SK-N-DZ (cell line): Measurements from ENCODE around the gene LENEP.

Source experiments
- DNase-seq: peaks from one replicate; pipeline ENCODE4 v3.0.0-alpha.2; 2015; ENCODE audit warnings: low spot score

Gene LENEP

DNA sequence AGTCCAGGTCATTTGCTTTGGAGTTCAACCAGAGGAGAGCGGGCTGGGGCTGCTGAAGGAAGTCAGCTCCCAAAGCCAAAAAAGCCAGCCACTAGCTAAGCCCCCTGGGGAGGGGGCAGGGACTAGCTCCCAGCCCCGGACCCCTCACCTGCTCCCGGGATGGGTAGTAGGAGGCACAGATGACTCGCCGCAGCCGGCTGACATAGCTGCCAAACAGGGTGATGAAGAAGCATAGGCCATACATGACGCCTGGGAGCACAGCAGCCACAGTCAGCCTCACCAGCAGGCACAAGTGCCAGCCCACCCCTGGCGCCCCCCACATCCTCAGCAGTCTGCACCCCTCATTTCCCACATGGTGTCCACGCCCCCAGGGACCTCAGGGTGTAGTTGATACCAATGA is 32.8 kb downstream of the LENEP start:
- DNase-seq = no peak

DNA sequence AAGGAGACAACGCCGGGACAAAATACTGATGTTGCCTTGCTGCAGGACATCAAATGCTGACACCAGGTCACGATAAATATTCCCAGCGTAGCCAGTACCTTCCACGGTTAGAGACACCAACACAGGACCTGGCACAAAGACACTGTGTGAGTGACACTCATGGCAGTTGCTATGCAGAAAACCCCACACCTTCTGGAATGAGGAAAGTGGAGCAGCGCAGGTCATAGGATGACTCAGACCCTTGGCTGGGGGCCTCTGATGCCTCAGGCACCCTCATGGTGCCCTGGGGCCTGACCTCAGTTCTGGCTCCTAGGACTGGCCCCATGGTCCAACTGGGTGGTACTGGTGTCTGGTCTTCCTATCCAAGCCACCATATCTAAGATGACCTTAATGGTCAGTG is 33.2 kb downstream of the LENEP start:
- DNase-seq = no peak

DNA sequence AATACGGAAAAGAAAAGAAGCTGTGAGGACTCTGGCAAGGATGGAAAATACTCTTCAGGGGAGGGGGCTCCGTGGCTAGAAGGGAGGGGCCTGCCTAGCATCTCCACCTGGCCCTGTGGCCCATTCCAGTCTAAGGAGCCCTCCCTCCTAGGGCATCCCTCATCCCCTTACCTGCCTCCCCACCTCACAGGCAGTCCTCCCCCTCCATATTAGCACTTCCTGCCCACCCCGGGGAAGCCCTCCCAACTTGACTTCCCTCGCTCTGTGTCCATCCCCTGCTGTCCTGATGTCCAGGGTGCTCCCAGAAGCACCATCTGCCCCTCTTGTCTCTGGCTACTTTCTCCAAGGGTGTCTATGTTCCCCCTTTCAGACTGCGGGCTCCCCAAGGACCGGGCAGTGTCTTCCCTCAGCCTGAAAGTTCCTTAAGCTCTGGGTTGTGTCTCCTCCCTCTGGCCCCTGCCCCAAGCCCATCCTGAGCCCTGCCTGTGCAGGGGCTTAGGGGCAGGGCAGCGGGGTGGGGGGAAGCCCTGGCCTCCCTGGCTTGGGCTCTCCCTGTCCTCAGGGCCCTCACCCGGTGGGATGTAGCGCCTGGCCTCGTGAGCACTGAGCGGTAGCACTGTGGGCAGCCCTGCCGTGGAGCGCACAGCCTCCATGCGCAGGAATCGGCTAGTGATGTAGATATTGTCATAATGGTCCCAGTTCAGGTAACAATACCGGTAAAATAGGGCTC is 36.3 kb downstream of the LENEP start:
- no peak for DNase-seq

DNA sequence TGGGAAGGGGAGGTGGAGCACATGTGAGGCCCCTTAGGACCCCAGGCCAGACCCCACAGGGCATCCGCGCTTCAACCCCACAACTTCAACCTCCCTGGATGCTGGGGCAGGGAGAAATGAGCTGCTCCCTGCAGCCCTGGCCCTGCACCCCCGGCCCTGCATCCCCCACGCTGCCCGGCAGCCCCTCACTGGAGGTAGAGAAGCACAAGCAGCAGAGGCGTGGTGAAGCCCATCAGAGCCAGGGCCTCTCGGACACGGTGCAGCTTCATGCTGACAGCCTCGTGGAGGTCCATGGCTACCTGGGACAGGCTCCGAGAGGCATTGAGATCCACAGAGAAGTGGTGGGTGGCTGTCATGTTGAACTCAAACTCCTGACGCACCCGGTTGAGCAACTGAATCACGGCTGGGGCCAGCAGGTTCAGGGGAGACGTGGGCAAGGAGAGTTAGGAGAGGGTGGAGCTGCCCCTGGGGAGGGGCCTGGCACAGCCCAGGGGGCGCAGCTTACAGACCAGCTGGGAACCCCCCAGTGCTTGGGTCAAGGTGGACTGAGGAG is 36.9 kb downstream of the LENEP start:
- DNase-seq = no peak

DNA sequence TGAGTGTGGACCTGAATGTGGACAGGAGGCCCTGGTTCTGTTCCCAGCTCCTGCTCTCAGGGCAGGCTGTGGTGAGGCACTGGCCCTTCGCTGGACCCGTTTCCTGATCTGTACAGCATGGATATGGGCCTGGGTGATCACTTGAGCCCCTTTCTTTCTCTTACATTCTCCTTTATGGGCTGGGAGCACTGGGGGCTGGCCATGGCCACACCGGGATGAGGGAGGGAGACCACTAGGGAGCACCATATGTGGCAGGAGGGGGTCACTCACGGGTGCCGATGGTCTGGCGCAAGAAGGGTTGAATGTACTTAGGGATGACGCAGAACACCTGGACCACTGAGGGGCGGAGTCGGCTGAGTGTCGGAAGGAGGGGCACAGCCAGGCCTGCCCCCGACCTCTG is 37.5 kb downstream of the LENEP start:
- no peak for DNase-seq

DNA sequence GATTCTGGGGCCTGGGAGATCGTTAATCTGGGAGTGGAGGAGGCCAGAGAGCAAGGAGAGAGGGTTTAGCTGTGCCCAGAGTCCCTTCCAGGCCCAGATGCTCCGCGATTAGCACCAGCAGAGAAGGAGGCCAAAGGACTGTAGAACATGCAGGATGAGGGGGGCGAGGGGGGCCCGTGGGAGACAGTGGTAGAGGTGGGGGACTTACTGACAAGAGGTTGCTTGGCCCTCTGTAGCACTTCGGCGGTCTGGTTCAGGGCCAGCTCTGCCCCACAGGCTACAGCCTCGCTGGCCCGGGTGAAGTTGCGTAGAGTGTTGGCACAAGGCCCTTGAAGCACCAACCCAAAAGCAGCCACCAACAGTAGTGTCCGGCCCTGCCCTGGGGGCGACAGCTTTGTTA is 39.5 kb downstream of the LENEP start:
- DNase-seq = no peak

DNA sequence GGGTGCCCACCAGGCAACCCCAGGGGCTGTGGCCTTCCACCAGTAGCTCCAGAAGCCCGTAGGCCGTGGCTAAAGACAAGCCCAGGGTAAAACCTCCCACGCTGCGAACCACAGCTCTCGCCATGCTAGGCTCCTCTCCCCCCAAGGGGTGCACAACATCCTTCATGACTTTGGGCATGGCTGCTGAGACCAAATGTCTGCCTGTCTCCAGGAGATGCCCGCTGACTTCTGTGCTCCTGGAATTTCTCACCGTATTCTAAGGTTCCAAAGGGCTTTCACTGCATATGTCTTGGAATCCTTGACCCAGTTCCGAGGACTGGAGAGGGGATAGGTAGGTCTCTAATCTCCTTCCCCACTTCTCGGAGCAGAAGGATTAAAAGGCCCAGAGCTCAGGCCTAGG is 40.1 kb downstream of the LENEP start, which contains the start of the genes DCST1 and DCST2:
Gene DCST1 (plus strand): TSS at position 301 of the 400 bp plus-strand sequence. CDS start 213 bp downstream, outside the sequence.
Gene DCST2 (minus strand): TSS at position 258 of the 400 bp plus-strand sequence. CDS start 80 bp downstream, at position 178.
- DNase-seq = no peak

DNA sequence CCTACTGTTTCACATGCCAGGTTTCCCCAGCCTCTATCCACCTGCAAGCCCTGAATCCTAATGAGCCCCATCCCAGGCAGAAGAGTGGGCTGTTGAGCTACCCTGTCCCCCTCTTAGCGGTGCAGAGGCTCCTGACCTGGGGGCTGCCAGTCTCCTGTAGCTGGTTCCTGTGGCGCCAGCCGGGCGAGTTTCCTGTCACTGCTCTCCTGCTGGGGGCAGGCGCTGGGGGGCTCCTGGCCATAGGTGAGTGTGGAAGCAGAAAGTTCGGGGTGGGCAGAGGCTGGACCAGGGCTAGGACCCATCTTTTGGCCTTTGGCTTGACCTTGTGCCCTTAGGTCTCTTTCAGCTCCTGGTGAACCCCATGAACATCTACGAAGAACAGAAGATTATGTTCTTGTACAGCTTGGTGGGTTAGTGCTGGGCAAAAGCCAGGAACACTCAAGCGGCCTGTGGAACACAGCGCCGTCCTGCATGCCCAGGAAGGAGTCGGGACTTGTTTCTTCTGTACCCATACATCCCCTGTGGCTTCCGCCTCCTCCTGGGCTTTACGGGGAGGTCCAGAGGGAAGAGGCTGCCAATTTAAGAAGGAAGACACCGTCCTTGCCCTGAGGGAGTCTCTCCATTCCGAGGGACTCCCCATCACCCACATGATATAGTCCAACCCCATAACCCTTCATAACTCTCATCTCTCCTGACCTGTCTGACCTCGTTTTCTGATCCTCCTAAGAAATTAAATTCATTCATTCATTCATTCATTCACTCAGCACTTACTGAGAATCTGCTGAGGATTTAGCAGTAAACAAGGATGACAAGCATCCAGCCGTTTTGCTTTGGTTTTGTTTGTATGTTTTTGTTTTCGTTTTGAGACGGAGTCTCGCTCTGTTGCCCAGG is 41.2 kb downstream of the LENEP start:
- no peak for DNase-seq

DNA sequence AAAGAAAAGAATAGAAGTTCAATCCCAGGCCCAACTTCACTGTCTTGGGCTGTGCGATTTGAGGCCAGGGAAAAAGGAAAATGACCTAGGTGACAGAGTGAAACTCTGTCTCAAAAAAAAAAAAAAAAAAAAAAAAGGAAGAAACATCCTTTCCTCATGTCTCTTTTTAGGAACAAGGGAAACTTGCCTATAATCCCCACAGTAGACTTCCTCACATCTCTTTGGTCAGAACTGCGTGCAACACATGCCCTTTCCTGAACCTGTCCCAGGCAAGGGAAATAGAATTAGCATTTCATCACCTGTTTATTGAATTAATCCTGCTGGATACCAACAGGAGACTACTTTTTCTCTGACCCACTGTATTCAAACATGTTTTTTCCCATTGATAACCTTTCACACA is 42.5 kb downstream of the LENEP start:
- DNase-seq = no peak

DNA sequence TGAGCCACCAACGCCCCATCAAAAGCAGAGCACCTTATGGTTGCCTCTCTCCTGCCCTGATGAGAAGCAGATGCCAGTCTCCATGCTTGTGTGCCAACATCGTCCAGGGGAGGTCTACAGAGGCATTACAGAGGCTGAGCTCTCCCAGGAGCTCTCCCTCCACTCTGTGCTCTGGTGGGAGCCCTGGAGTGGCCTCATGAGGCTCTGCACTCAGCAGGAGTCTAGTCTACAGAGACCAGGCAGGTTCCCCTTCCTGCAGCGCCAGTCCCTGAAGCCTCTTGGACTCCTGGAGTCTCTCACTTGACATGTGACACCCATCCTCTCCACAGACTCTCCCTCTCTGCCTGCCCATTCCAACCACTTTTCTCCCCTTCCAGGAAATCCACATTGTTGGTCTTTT is 43.7 kb downstream of the LENEP start:
- DNase-seq = no peak

DNA sequence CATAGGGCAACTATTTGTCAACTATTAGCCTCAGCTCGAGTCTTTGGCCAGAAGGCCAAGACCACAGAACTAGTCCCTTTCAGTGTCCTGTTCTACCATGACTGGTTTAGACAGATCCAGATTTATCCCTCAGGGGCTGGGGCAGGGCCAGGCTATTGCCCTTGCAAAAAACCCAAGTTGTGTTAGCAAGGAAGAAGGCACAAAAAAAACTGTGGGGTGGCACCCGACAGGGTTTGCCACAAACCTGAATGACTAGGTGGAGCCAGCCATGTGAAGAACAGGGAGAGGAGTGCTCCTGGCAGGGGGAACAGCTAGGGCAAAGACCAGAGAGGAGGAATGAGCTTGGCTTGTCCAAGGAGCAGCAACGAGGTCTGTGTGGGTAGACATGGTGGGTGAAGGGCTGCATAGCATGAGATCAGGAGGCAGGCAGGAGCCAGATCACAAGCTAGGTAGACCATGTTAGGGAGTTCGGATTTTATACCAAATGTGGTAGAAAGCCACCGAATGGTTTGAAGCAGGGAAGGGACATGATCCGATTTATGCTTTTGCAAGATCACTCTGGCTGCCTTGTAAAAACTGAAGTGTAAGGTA is 44.6 kb downstream of the LENEP start:
- DNase-seq = no peak

DNA sequence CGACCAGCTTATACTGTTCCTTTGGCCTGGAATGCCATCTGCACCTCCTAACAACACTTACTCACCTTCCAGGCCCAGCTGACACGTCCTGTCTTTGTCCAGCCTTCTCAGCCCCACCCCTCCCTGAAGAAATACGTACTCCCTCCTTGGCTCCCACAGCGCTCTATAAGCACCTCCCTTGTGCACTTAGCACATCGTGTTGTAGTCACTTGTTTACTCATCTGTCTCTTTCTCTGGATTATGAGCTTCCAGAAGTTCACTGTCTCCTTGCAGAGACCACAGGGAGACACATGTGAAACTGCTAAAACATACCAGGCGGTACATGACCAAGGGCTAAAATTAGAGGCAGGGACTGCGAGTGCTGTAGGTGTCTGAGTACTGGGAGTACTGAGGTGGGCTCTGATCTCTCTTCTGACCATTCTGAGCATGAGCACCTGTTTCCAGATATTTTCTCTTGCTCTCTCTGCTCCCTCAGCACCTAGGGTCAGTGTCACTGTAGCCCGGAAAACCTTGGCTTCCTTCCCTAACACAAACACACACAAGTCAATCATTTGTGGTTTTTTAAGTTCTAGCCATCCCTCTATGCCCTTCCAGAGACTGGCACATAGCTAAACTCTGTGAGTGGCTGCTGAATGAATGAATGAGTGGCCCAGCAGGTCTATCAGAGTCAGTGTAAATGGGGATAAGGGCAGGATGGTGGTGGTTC is 45.4 kb downstream of the LENEP start:
- no peak for DNase-seq

DNA sequence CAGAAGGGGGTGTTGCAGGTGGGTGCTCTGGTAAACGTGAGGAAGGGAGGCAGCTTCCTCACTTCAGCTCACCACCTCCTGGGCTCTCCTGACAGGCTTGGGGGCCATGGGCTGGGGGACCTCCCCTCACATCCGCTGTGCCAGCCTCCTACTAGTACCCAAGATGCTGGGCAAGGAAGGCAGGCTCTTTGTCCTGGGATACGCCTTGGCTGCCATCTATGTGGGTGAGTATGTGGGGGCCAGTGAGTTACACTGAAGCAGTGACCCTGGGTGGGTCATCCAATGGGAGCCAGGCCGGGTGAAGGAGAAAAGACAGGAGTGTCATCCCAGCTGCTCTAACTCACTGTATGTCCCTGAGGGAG is 45.9 kb downstream of the LENEP start:
- no peak for DNase-seq

DNA sequence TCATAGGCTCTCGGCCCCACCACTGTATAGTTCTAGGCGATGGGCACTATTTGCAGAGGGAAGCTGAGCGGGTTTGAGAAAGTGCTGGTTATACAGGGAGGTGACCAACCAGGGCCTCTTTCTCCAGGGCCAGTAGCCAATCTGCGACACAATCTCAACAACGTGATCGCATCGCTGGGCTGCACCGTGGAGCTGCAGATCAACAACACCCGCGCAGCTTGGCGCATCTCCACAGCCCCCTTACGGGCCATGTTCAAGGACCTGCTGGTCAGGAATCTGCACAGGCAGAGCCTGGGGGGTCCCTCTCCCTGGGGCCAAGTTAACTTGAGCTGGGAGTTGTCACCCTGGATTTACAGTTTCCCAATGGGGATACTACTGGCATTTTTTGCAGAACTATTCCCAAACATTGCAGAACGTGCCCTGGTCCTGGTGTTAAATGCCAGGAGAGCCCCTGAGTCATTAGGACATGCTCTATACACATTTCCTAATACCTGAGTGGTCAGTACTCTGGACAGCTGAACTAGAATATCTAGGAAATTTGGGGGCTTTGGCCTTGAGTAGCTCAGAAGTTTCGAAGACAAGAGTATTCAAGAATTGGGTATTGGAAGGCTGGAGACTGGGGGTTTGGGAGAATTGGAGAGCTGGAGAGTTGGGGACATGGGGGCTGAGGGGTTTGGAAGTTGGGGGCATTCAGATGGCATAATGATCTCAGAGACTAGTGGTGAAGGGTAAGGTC is 47.1 kb downstream of the LENEP start:
- DNase-seq = peak; percentile 51

DNA sequence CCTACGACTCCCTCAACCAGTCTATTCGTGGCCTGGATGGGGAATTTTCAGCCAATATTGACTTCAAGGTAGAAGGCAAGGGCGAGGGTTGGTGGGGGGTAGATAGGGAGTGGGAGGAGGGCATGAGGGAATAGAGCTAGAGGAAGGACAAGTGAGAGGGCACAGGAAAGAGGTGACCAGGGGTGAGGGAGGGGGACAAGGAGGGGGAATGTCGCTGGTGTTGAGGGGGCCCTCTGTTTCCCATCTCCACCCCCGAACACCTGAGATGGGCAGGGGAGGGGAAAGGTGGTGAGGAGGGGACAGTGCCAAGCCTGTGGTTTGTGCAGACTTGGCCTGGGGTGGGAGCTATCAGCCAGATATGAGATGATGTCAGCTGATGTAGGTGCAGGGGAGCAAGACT is 49.4 kb downstream of the LENEP start:
- no peak for DNase-seq

DNA sequence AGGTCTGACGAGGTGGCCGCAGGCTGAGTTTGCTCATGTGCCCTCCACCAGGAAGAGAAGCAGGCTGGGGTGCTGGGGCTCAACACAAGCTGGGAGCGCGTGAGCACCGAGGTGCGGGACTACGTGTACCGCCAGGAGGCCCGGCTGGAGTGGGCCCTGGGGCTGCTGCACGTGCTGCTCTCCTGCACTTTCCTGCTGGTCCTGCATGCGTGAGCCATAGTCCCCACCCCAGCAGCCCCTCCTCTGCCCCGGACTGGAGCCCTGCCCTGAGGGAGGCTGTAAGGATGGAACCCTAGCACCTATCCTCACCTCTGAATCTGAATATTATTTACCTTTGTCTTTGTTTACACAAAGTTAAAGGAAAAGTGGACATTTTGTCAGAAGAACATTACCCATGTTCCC is 49.9 kb downstream of the LENEP start:
- no peak for DNase-seq

DNA sequence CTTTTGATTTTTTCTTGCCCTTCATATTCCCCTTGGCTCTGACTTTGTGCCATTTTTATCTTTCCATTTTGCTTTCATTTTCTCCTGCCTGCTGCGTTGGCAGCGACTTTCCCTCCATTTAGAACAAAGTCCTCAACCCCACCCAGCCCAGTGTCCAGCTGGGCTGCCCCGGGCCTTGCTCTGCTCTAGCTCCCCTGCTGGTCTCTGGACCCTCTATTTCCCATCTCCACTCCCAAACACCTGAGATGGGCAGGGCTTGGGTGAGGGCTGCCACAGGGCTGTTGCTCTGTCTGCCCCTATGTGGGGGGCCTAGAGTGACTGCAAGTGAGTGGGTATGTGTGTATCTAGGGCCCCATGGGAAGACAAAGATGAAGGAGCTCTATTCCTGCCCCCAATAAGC is 50.4 kb downstream of the LENEP start:
- no peak for DNase-seq
